SIG-M5 treated with dmso at 0.1 percent for 504 hours (cell line): ENCODE measurements around the gene SYNDIG1.

Experiments used
- DNase-seq: peaks from one replicate; lab custom pipeline; 2025; ENCODE audit not compliant: unreplicated experiment; lab: John Stamatoyannopoulos, UW

Gene SYNDIG1

GRCh38 chr20:24582373-24583168, 113.1 kb downstream of the SYNDIG1 start:
- no peak for DNase-seq

DNA sequence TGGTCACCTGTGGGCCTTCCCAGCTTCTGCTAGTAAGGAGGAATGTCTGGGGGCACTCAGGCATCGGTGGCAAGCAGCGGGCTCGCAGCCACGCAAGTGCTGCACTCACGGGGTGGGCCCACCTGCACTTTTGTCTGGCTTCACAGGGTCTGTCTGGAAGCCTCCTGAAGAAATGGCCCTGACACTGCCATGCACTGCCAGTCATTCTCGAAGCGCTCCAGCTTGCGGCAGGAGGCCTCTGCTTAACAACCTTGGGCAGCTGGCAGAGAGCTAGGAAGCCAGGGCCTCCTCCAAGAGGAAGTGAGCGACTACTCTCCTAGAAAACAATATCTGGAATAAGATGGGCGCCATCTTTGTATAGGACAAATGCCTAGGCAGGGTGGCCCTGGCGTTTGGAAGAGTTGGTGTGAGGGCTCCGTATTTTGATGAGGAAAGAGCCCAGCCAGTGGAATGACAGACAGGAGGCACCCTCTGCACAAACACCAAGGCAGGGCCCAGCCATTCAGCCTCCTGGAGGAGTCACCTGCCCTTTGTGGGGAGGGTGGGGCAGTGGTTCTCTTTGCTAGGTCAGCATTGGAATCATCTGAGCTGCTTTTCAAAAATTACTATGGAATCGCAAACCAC, 113.9 kb downstream of the SYNDIG1 start:
- no peak for DNase-seq

DNA sequence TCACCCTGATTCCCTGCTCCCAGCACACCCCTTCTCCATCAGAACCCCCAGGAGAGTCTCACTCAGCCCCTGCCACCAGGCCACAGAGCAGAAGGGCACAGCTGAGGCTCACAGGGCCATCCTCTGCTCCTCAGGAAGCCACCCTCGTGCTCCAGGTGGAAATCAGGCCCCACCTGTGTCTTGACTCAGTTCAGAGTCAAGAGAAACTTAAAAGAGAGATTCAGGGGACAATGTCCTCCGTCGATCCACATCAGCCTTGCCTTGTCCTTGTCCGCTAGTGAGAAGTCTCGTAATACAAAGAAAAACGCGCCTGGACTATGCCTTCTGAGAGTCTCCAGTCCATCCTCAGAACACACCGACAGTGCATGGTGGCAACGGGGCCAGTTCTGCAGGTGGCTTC, 114.6 kb downstream of the SYNDIG1 start:
- no peak for DNase-seq

DNA sequence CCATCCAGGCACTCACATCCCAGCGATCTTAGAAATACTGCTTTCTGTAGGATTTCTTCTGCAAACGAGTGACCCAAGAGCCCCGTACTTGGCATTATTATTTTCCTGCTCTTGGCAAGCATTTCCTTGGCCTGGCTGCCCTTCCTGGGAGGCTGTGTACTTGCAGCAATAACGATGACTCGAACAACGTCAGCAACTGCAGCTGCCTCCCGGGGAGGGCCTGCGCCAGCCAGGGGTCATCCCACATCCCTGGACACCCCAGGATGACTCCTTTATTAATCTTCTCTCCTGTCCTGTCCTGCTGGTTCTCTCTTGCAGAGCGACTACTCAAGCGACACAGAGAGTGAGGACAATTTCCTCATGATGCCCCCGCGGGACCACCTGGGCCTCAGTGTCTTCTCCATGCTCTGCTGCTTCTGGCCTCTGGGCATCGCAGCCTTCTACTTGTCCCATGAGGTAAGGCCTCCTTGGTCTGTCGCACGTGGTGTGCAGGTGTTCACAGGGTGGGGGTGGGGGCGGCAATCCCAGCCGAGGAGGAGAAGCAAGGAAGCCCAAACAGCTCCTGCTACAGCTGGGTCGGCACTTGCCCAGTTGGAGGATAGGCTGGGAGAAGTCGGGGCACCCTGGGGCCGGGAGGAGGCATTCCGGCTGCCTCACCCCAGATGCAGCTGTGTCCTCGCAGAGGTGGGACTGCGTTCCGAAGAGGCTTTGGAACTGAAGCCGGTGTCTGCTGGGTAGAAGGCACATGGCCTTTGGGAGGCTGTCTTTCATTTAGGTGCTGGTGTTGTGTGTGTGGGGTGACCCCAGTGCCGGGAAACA, 115.3 kb downstream of the SYNDIG1 start:
- no peak for DNase-seq

DNA sequence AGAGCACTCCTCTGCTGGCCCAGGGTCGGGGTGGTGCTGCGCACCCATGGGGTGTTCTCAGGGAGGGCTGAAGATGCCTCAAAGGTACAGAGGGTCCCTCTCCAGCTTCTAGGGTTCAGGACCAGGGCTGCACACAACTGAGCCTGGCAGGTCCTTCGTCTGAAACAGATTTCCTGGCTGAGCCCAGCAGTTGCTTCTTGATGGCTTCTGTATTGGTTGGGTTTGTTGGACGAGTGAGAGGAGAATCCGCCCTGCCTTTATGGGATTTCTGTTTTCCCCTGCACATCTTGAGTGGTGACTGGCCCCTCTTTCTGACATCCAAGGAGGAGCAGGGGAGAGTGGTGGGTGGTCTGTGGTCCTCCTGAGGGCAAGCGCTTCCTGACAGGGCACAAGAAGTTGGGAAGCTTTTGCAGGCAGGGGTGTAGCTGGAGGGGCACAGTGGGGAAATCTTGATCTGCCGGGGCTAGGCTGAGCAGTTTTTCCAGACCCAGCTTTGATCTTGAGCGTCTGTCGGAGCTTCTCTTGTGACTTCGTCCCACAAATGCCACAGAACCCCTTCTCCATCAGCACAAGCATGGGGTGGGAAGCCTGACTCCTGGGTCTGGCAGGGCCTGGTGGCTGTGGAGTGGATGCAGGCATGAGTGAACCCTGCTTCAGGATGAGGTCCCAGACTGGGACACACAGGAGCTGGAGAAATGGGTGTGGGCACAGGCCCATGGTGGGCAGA, 116.5 kb downstream of the SYNDIG1 start:
- DNase-seq: no peak

DNA sequence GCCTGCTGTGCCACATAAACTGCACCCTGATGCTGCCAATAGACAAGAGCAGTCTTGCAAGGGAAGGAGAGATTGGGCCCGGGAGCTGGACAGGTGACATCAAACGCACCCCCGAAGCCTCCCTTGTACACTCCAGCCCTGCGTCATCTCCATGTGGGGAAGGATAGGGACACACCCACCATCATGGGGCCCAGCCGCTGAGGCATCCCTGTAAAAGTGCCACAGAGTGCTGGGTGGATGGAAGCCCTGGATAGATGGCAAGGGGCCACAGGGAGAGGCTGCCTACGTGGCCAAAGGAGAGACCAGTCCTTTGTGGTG, 117.1 kb downstream of the SYNDIG1 start:
- DNase-seq: no peak

DNA sequence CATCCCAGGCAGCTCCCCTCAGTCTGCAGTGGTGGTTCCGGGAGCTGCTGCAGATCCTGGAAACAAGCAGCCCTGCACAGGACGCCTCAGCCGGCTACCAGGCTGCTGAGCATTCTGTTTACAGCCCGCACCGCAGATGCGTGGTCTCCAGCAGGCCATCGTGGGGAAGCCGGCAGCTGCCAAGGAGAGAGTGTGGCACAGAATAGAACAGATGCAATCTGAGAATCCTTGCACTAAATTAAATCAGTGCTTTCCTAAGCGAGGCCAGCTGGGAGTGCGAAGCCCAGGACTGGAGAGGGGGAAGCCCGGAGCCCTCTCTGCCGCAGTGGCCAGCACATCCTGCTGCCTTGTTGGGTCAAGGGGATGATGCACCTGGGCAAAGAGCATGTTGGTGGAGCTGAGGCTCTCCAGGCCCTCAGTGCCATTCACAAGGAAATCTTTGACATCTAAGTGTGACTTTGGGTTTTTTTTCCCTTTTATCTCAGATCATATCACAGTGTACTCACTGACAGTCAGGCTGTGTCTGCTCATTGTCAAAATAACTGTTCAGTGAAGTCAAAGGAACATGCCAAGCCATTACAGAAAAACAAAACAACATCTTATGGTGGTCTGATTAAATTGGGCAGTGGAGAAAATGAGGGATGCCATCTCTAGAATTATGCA, 118.1 kb downstream of the SYNDIG1 start:
- DNase-seq: no peak

GRCh38 chr20:24588047-24588635, 118.7 kb downstream of the SYNDIG1 start:
- no peak for DNase-seq

GRCh38 chr20:24588725-24589340, 119.4 kb downstream of the SYNDIG1 start:
- no peak for DNase-seq

DNA sequence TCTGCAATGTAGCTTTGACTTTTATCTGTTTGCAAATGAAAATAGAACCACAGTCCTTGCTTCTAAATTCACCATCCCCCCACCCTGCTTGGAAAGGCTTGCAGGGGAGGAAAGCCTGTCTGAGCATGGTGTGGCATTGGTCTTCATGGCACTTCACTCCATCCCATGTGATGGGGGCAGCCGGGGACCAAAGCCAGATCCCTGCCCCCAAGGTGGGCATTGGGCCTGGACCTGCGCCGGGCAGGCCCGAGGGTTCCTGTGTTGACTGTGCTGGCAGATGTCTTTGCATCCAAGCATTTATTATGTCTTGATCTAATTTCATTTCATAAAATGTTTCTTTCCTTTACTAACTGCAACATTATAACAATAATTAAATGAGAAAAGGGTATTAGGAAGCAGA, 120.0 kb downstream of the SYNDIG1 start:
- DNase-seq: no peak

- DNase-seq: no peak
Observed at GRCh38 chr20:24589815-24590177, 120.4 kb downstream of the SYNDIG1 start.

GRCh38 chr20:24590178-24590982, 121.0 kb downstream of the SYNDIG1 start:
- no peak for DNase-seq

DNA sequence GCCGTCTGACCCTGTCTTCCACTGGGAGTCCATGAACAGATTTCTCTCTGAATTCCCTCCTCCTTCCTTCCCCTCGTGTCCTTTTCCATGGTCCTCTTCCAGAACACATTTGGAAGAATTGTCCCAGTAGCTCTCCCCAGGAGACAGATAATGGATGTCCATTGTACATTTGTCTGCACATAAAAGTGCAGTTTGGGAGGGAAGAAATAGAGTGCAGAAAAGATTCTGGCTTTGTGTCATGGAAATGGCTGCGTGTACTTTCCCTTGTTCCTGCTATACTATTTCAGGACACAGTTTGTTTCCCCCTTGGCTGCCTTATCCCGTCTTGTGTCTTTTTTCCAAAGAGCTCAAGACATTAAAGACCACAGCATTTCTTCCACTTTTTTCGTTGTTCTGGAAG, 127.6 kb downstream of the SYNDIG1 start:
- no peak for DNase-seq

DNA sequence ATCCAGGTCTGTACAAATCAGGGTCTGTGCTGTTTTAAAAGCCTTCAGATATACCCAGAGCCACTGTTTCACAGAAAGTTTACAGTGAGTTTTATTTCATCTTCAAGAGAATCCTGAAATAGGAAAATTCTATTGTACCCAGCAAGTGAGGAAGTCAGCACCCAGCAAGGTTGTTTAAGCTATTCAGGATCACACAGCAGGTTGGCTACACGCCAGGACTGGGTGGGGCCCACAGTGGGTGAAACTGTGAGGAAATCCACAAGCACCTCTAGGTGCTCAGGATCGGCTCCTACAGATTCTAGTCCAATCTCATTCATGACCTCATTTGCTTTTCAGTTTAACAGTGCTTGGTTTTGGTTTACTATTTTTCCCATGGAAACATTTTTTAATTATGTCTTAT, 128.9 kb downstream of the SYNDIG1 start:
- no peak for DNase-seq

GRCh38 chr20:24598996-24599395, 129.6 kb downstream of the SYNDIG1 start:
- no peak for DNase-seq

- no peak for DNase-seq
Observed at GRCh38 chr20:24600012-24600411, 130.6 kb downstream of the SYNDIG1 start.

DNA sequence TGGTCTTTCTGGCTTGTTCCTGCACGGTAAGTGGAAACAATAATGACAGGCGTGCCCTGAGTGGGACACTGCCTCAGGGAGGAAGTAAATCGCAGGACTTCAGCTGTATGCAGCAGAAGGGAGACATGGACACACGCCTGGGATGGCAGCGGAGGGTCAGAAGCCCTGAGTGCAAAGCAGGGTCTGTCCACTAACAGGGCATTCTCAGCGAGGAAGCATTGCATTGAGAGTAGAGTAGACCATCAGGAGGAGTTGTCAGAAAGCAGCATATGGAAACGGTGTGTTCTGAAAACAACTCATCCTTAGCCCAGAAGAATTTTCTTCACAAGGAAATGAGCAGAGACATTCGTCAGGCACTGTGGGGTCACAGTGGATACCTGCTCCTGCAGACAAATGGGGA, 134.0 kb downstream of the SYNDIG1 start:
- DNase-seq: no peak

GRCh38 chr20:24604966-24605665, 135.7 kb downstream of the SYNDIG1 start:
- DNase-seq: no peak
